GM23338 (cell line): Measurements from ENCODE around the gene MYCL. TPM values are rescaled to one million over a fixed set of nuclear protein-coding genes. Genes with fewer than 3 reads are reported as not detected.

Source experiments
- ATAC-seq: fragments of 200-7000 bp; cut with Tn5 transposase; 3 replicates; pipeline ENCODE4 v1.9.1; 2020
- DNase-seq: peaks from one replicate; pipeline ENCODE4 v3.0.0-alpha.2; 2015; ENCODE audit warnings: low spot score
- H2AFZ ChIP-seq: fragments of 200-600 bp; sonication (generic); 2 replicates; pipeline ENCODE4 v1.8.0; 2016; ENCODE audit warnings: antibody characterized with exemption, mild to moderate bottlenecking, moderate library complexity
- H3F3A ChIP-seq: fragments of 200-600 bp; sonication (generic); replicated peaks from 2 replicates; pipeline ENCODE4 v1.8.0; 2017; ENCODE audit warnings: antibody characterized with exemption, mixed run types, low read depth
- H3K27ac ChIP-seq: fragments of 200-600 bp; sonication (generic); 2 replicates; pipeline ENCODE4 v1.6.1; 2016; ENCODE audit warnings: low read depth
- H3K27me3 ChIP-seq: fragments of 200-600 bp; sonication (generic); 2 replicates; pipeline ENCODE4 v1.8.0; 2016; ENCODE audit warnings: mild to moderate bottlenecking, mixed run types, moderate library complexity; ENCODE audit not compliant: insufficient read depth
- H3K36me3 ChIP-seq: fragments of 200-600 bp; sonication (generic); 2 replicates; pipeline ENCODE4 v1.8.0; 2016; ENCODE audit warnings: mild to moderate bottlenecking; ENCODE audit not compliant: insufficient read depth
- H3K4me1 ChIP-seq: fragments of 200-600 bp; sonication (generic); 2 replicates; pipeline ENCODE4 v1.8.0; 2016; ENCODE audit warnings: mild to moderate bottlenecking, moderate library complexity; ENCODE audit not compliant: insufficient read depth
- H3K4me2 ChIP-seq: fragments of 200-600 bp; sonication (generic); 2 replicates; pipeline ENCODE4 v1.7.1; 2017; ENCODE audit warnings: mixed run types
- H3K4me3 ChIP-seq: fragments of 200-600 bp; sonication (generic); 2 replicates; pipeline ENCODE4 v1.6.1; 2016; ENCODE audit warnings: mixed run types
- H3K79me2 ChIP-seq: fragments of 200-600 bp; sonication (generic); replicated peaks from 2 replicates; pipeline ENCODE4 v1.8.0; 2017; ENCODE audit warnings: mild to moderate bottlenecking; ENCODE audit not compliant: insufficient read depth
- H3K9me2 ChIP-seq: fragments of 200-600 bp; sonication (generic); 2 replicates; pipeline ENCODE4 v1.8.0; 2017; ENCODE audit not compliant: insufficient read depth
- H4K20me1 ChIP-seq: fragments of 200-600 bp; sonication (generic); replicated peaks from 2 replicates; pipeline ENCODE4 v1.8.0; 2017; ENCODE audit warnings: mild to moderate bottlenecking; ENCODE audit not compliant: insufficient read depth
- H3K27ac Mint-ChIP-seq: 2 replicates; pipeline ENCODE4 v1.8.0; 2020; ENCODE audit warnings: inconsistent platforms, mild to moderate bottlenecking, moderate library complexity, mixed read lengths
- H3K27me3 Mint-ChIP-seq: 3 replicates; pipeline ENCODE4 v1.8.0; 2022; ENCODE audit warnings: low read depth, mild to moderate bottlenecking, moderate library complexity, mixed read lengths, inconsistent platforms; ENCODE audit not compliant: insufficient read depth, poor library complexity
- H3K36me3 Mint-ChIP-seq: 3 replicates; pipeline ENCODE4 v1.8.0; 2021; ENCODE audit warnings: low read depth, mild to moderate bottlenecking, inconsistent platforms, moderate library complexity, mixed read lengths
- H3K4me1 Mint-ChIP-seq: 3 replicates; pipeline ENCODE4 v1.8.0; 2020; ENCODE audit warnings: mild to moderate bottlenecking, inconsistent platforms, mixed read lengths
- H3K4me3 Mint-ChIP-seq: 3 replicates; pipeline ENCODE4 v1.8.0; 2021; ENCODE audit warnings: moderate library complexity, mild to moderate bottlenecking, inconsistent platforms, mixed read lengths
- H3K9me3 Mint-ChIP-seq: 3 replicates; pipeline ENCODE4 v1.8.0; 2020; ENCODE audit warnings: moderate library complexity, mild to moderate bottlenecking, inconsistent platforms, mixed read lengths
- EZH2 ChIP-seq: fragments of 200-600 bp; sonication (generic); IDR thresholded peaks from one replicate; pipeline ENCODE4 v1.8.0; 2017; ENCODE audit warnings: antibody characterized with exemption, mild to moderate bottlenecking, low read depth; ENCODE audit not compliant: unreplicated experiment
- EZH2phosphoT487 ChIP-seq: fragments of 200-600 bp; sonication (generic); IDR thresholded peaks from one replicate; pipeline ENCODE4 v1.8.1; 2018; ENCODE audit warnings: antibody characterized with exemption; ENCODE audit not compliant: unreplicated experiment
- NANOG ChIP-seq: IDR thresholded peaks from 2 replicates; pipeline ENCODE4 v1.6.1; 2016; ENCODE audit warnings: antibody characterized with exemption, borderline replicate concordance
- POLR2AphosphoS5 ChIP-seq: IDR thresholded peaks from 2 replicates; pipeline ENCODE4 v1.6.1; 2016; ENCODE audit warnings: antibody characterized with exemption, low read depth
- polyA plus RNA-seq: library from polyadenylated mRNA; unstranded; fragments of >200 nt; fragmentation: Nextera tagmentation; extraction: Ambion mirVana; gene quantifications from 2 replicates; pipeline ENCODE4 v1.2.1, GENCODE V29; 2016
- total RNA-seq: library from RNA; depleted of rRNA; stranded (reverse); fragments of >200 nt; shearing (Covaris generic); gene quantifications from 2 replicates; pipeline ENCODE4 v1.2.3, GENCODE V29; 2014
- TF ChIP-seq, protein P1 (sequence below): IDR thresholded peaks from one replicate; pipeline ENCODE4 v1.6.1; 2018; ENCODE audit warnings: antibody characterized with exemption; ENCODE audit not compliant: unreplicated experiment
- TF ChIP-seq, protein P2 (sequence below): IDR thresholded peaks from 2 replicates; pipeline ENCODE4 v1.6.1; 2016; ENCODE audit warnings: antibody characterized with exemption
- TF ChIP-seq, protein P3 (sequence below): fragments of 250-450 bp; sonication (Bioruptor Pico); IDR thresholded peaks from 2 replicates; pipeline ENCODE4 v1.5.0; 2020; ENCODE audit warnings: mild to moderate bottlenecking, moderate library complexity

The MYCL gene
- total and polyA plus RNA-seq, 2 experiments from 2014 or later, result 8.2 to 41.1 TPM

DNA sequence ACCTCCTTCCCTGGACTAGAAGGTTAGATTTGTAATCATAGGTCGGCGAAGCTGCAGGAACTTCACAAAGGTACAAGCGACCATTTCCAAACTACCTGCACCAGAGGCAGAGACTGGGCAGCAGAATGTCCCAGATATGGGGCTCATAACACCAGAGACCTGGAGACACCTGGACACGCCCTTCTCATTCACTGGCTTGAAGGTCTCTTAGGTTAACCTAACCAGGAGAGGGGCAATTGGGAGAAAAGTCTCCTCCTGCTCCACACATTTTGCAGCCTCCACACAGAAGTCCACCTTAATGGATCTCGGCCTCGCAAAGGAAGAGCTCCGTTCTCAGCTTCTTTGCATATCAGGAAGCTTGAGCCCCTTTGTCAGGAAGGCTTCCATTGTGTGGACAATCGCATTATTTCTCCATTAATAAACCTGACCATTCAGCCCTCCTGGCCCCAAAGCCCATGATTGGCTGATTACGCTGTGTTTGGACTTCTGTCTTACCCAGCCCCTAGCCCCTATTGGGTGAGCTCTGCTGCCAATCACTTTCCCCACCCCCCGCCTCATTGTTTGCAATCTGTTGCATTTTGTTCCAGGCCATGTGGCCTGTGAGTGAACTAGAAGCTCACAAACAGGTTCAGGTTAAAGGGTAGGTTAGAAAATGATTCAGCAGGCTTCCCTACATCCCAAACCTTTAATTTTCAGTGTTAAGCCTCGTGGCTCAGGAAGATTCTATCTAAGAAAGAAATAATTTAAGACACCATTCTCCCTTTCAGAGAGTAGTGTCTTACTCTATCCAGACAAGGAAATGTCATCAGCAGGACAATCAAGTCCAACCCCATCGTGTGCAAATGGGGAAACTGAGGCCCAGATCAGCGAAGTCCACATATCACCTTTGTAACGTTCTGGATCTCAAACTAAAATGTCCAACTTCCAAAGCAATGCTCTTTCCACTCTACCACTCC, 2.8 kb downstream of the MYCL start (continued):
- TF ChIP-seq EZH2 (no peak), EZH2phosphoT487 (no peak), POLR2AphosphoS5 (peak; percentile 59)
- TF ChIP-seq, protein P1, sequence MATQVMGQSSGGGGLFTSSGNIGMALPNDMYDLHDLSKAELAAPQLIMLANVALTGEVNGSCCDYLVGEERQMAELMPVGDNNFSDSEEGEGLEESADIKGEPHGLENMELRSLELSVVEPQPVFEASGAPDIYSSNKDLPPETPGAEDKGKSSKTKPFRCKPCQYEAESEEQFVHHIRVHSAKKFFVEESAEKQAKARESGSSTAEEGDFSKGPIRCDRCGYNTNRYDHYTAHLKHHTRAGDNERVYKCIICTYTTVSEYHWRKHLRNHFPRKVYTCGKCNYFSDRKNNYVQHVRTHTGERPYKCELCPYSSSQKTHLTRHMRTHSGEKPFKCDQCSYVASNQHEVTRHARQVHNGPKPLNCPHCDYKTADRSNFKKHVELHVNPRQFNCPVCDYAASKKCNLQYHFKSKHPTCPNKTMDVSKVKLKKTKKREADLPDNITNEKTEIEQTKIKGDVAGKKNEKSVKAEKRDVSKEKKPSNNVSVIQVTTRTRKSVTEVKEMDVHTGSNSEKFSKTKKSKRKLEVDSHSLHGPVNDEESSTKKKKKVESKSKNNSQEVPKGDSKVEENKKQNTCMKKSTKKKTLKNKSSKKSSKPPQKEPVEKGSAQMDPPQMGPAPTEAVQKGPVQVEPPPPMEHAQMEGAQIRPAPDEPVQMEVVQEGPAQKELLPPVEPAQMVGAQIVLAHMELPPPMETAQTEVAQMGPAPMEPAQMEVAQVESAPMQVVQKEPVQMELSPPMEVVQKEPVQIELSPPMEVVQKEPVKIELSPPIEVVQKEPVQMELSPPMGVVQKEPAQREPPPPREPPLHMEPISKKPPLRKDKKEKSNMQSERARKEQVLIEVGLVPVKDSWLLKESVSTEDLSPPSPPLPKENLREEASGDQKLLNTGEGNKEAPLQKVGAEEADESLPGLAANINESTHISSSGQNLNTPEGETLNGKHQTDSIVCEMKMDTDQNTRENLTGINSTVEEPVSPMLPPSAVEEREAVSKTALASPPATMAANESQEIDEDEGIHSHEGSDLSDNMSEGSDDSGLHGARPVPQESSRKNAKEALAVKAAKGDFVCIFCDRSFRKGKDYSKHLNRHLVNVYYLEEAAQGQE, result no peak

DNA sequence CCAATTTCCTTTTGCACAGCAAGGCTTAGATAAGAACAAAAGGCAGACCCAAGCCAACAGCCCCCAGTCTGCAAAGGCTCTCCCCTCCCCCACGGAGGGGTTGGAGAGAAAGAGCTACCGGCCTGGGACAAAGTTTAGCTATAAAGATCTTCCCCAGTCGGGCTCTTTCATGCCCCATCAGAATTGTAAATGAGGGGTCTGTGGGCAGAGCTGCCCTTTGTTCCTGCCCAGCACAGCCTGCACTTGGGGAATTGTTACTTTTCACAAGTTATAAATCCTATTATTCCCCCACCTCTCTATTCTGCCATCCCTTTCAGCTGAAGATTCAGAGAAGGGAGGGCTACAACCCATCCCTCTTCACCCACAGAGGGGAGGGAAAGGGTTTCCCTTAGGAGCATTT, 3.5 kb downstream of the MYCL start:
- Histone ChIP-seq H3K27ac (peak overlapping the region; percentile 89), H3K4me1 (peaks cover 68% of the 10 kb centered on the region), H3K79me2 (peaks cover 9% of the 10 kb centered on the region), H2AFZ (no peak overlapping the region), H3K36me3 (no peaks in the 10 kb centered on the region), H3K27me3 (peaks cover 23% of the 10 kb centered on the region), H4K20me1 (no peaks in the 10 kb centered on the region), H3F3A (peaks cover 18% of the 10 kb centered on the region), H3K9me2 (no peaks in the 10 kb centered on the region), H3K4me3 (peak overlapping the region; percentile 41), H3K4me2 (peak overlapping the region; percentile 66)
- H3K4me1 Mint-ChIP-seq, result peaks cover 74% of the 10 kb centered on the region
- H3K4me3 Mint-ChIP-seq, result peak overlapping the region; percentile 86
- ATAC-seq, result peak; percentile 11
- peak; percentile 73 for DNase-seq
- peak overlapping the region; percentile 97 for H3K27ac Mint-ChIP-seq
- peaks cover 18% of the 10 kb centered on the region; the same call in 2 of the 3 replicates for H3K36me3 Mint-ChIP-seq
- no peaks in the 10 kb centered on the region for H3K9me3 Mint-ChIP-seq
- H3K27me3 Mint-ChIP-seq, result peaks cover 32% of the 10 kb centered on the region
- TF ChIP-seq, protein P2, sequence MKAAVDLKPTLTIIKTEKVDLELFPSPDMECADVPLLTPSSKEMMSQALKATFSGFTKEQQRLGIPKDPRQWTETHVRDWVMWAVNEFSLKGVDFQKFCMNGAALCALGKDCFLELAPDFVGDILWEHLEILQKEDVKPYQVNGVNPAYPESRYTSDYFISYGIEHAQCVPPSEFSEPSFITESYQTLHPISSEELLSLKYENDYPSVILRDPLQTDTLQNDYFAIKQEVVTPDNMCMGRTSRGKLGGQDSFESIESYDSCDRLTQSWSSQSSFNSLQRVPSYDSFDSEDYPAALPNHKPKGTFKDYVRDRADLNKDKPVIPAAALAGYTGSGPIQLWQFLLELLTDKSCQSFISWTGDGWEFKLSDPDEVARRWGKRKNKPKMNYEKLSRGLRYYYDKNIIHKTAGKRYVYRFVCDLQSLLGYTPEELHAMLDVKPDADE, result no peak
- 0 out of 2 replicates have a peak, but pooled peaks have one; percentile 18 for TF ChIP-seq NANOG
- TF ChIP-seq, protein P3, sequence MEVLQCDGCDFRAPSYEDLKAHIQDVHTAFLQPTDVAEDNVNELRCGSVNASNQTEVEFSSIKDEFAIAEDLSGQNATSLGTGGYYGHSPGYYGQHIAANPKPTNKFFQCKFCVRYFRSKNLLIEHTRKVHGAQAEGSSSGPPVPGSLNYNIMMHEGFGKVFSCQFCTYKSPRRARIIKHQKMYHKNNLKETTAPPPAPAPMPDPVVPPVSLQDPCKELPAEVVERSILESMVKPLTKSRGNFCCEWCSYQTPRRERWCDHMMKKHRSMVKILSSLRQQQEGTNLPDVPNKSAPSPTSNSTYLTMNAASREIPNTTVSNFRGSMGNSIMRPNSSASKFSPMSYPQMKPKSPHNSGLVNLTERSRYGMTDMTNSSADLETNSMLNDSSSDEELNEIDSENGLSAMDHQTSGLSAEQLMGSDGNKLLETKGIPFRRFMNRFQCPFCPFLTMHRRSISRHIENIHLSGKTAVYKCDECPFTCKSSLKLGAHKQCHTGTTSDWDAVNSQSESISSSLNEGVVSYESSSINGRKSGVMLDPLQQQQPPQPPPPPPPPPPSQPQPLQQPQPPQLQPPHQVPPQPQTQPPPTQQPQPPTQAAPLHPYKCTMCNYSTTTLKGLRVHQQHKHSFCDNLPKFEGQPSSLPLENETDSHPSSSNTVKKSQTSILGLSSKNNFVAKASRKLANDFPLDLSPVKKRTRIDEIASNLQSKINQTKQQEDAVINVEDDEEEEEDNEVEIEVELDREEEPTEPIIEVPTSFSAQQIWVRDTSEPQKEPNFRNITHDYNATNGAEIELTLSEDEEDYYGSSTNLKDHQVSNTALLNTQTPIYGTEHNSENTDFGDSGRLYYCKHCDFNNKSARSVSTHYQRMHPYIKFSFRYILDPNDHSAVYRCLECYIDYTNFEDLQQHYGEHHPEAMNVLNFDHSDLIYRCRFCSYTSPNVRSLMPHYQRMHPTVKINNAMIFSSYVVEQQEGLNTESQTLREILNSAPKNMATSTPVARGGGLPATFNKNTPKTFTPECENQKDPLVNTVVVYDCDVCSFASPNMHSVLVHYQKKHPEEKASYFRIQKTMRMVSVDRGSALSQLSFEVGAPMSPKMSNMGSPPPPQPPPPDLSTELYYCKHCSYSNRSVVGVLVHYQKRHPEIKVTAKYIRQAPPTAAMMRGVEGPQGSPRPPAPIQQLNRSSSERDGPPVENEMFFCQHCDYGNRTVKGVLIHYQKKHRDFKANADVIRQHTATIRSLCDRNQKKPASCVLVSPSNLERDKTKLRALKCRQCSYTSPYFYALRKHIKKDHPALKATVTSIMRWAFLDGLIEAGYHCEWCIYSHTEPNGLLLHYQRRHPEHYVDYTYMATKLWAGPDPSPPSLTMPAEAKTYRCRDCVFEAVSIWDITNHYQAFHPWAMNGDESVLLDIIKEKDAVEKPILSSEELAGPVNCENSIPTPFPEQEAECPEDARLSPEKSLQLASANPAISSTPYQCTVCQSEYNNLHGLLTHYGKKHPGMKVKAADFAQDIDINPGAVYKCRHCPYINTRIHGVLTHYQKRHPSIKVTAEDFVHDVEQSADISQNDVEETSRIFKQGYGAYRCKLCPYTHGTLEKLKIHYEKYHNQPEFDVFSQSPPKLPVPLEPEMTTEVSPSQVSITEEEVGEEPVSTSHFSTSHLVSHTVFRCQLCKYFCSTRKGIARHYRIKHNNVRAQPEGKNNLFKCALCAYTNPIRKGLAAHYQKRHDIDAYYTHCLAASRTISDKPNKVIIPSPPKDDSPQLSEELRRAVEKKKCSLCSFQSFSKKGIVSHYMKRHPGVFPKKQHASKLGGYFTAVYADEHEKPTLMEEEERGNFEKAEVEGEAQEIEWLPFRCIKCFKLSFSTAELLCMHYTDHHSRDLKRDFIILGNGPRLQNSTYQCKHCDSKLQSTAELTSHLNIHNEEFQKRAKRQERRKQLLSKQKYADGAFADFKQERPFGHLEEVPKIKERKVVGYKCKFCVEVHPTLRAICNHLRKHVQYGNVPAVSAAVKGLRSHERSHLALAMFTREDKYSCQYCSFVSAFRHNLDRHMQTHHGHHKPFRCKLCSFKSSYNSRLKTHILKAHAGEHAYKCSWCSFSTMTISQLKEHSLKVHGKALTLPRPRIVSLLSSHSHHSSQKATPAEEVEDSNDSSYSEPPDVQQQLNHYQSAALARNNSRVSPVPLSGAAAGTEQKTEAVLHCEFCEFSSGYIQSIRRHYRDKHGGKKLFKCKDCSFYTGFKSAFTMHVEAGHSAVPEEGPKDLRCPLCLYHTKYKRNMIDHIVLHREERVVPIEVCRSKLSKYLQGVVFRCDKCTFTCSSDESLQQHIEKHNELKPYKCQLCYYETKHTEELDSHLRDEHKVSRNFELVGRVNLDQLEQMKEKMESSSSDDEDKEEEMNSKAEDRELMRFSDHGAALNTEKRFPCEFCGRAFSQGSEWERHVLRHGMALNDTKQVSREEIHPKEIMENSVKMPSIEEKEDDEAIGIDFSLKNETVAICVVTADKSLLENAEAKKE (CRISPR knock-in tag), result no peak
